ENCODE results near the gene SFTPD.
"Not testable (repeated sequence)": the region's sequence is repeated elsewhere in the genome, so short reads cannot be mapped to it uniquely, and the experiment has no call there.

Gene SFTPD

GRCh38 chr10:79923669-79924068 lies 25.2 kb downstream of the SFTPD start:
- no peak overlapping the region for H3K4me3 ChIP-seq (ENCODE audit: low read depth, low read length)
- no peak for TF ChIP-seq CTCF (IDR thresholded peaks at IDR 0.05; ENCODE audit: low read depth, low read length)

GRCh38 chr10:79923145-79923544 lies 25.8 kb downstream of the SFTPD start:
- no peak overlapping the region for H3K4me3 ChIP-seq (ENCODE audit: low read depth, low read length)
- TF ChIP-seq CTCF (IDR thresholded peaks at IDR 0.05; ENCODE audit: low read depth, low read length): no peak

- H3K4me3 ChIP-seq (ENCODE audit: low read depth, low read length): not testable (repeated sequence)
These were observed 26.9 kb downstream of the SFTPD start for GRCh38 chr10:79922011-79922412.

GRCh38 chr10:79915838-79916237 lies 33.1 kb downstream of the SFTPD start:
- H3K4me3 ChIP-seq (ENCODE audit: low read depth, low read length): not testable (repeated sequence)

GRCh38 chr10:79914512-79914911 lies 34.4 kb downstream of the SFTPD start:
- not testable (repeated sequence) for H3K4me3 ChIP-seq (ENCODE audit: low read depth, low read length)

- TF ChIP-seq CTCF (IDR thresholded peaks at IDR 0.05; ENCODE audit: low read depth, low read length): no peak
- H3K4me3 ChIP-seq (ENCODE audit: low read depth, low read length): no peak overlapping the region
These were observed 38.1 kb downstream of the SFTPD start for GRCh38 chr10:79910836-79911235.

- no peak for TF ChIP-seq CTCF (IDR thresholded peaks at IDR 0.05; ENCODE audit: low read depth, low read length)
- H3K4me3 ChIP-seq (ENCODE audit: low read depth, low read length): no peak overlapping the region
These were observed 38.6 kb downstream of the SFTPD start for GRCh38 chr10:79910344-79910743.

GRCh38 chr10:79905322-79906314 lies 43.3 kb downstream of the SFTPD start:
- H3K4me3 ChIP-seq (ENCODE audit: low read depth, low read length): peak overlapping the region; percentile 64
- TF ChIP-seq CTCF (IDR thresholded peaks at IDR 0.05; ENCODE audit: low read depth, low read length): no peak

Data from WI38 (cell line).